ENCODE results near the gene FRAS1. TPM values are rescaled to one million over a fixed set of nuclear protein-coding genes. Genes with fewer than 3 reads are reported as not detected.

Gene FRAS1
- total RNA-seq, 1 experiment from 2014 or later, result 3.4 TPM

- Histone ChIP-seq H3K9me3 (ENCODE audit: low read length) (no peaks in the 10 kb centered on the region), H4K20me1 (ENCODE audit: low read length) (no peaks in the 10 kb centered on the region), H2AFZ (ENCODE audit: low read length) (no peak overlapping the region), H3K36me3 (ENCODE audit: low read depth, low read length) (no peaks in the 10 kb centered on the region), H3K27ac (ENCODE audit: low read length) (no peak overlapping the region), H3K9me2 (replicated peaks; ENCODE audit: low read length) (no peaks in the 10 kb centered on the region), H3K79me2 (ENCODE audit: low read length) (no peaks in the 10 kb centered on the region), H3F3A (ENCODE audit: low read length, unreplicated experiment) (no peaks in the 10 kb centered on the region), H3K4me2 (ENCODE audit: low read length) (no peak overlapping the region), H3K4me1 (ENCODE audit: insufficient read depth, low read length) (no peaks in the 10 kb centered on the region), H3K4me3 (ENCODE audit: low read length) (no peak overlapping the region), H3K27me3 (ENCODE audit: low read length) (no peaks in the 10 kb centered on the region), H3K9ac (ENCODE audit: low read length) (no peak overlapping the region)
- intact Hi-C loops (cut with micrococcal nuclease), result no loop called here
- DNase-seq (no peak), ATAC-seq (no peak)
- BruUV-seq (replicated peaks), result no TSS peak
- ChIA-PET CTCF (no interaction called here), POLR2A (ENCODE audit: unreplicated experiment) (no interaction called here)
- no peak for TF ChIP-seq EZH2 (IDR thresholded peaks at IDR 0.05; ENCODE audit: low read length, unreplicated experiment)
Observed at GRCh38 chr4:78343682-78344081, 286.6 kb downstream of the FRAS1 start.

DNA sequence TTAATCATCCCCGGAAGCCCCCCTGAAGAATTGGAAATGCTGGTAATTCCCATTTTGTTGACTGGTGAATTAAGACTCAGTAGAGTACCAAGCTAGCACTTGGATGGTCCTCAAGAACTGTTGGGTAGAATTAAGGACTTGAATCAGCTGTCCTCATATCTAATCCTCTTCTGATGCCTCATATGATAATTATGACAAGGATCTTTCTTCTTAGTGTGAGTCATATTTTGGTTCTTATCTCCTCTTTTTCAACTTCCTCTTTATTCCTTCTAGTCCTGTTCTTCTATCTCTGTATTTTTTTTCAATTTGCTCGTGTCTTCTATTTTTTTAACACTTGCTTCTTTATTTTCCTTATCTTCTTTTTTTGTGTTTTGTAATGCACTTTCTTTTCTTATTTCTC is 288.1 kb downstream of the FRAS1 start:
- ATAC-seq (no peak), DNase-seq (no peak)
- H3K79me2 ChIP-seq (ENCODE audit: low read length), result no peaks in the 10 kb centered on the region
- no TSS peak for BruUV-seq (replicated peaks)
- CTCF ChIA-PET, result no interaction called here
- no peak overlapping the region for H3K4me3 ChIP-seq (ENCODE audit: low read length)
- no peak overlapping the region for H2AFZ ChIP-seq (ENCODE audit: low read length)
- no peaks in the 10 kb centered on the region for H4K20me1 ChIP-seq (ENCODE audit: low read length)
- no peaks in the 10 kb centered on the region for H3F3A ChIP-seq (ENCODE audit: low read length, unreplicated experiment)
- no peak overlapping the region for H3K9ac ChIP-seq (ENCODE audit: low read length)
- no peaks in the 10 kb centered on the region for H3K36me3 ChIP-seq (ENCODE audit: low read depth, low read length)
- H3K27ac ChIP-seq (ENCODE audit: low read length), result no peak overlapping the region
- no peaks in the 10 kb centered on the region for H3K4me1 ChIP-seq (ENCODE audit: insufficient read depth, low read length)
- no peaks in the 10 kb centered on the region for H3K27me3 ChIP-seq (ENCODE audit: low read length)
- H3K9me2 ChIP-seq (replicated peaks; ENCODE audit: low read length), result no peaks in the 10 kb centered on the region
- TF ChIP-seq, protein P1, sequence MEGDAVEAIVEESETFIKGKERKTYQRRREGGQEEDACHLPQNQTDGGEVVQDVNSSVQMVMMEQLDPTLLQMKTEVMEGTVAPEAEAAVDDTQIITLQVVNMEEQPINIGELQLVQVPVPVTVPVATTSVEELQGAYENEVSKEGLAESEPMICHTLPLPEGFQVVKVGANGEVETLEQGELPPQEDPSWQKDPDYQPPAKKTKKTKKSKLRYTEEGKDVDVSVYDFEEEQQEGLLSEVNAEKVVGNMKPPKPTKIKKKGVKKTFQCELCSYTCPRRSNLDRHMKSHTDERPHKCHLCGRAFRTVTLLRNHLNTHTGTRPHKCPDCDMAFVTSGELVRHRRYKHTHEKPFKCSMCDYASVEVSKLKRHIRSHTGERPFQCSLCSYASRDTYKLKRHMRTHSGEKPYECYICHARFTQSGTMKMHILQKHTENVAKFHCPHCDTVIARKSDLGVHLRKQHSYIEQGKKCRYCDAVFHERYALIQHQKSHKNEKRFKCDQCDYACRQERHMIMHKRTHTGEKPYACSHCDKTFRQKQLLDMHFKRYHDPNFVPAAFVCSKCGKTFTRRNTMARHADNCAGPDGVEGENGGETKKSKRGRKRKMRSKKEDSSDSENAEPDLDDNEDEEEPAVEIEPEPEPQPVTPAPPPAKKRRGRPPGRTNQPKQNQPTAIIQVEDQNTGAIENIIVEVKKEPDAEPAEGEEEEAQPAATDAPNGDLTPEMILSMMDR (conservative IDR thresholded peaks at IDR 0.05; ENCODE audit: low read depth, low read length), result no peak
- TF ChIP-seq EZH2 (IDR thresholded peaks at IDR 0.05; ENCODE audit: low read length, unreplicated experiment), result no peak
- no peak for TF ChIP-seq EZH2phosphoT487 (IDR thresholded peaks at IDR 0.05; ENCODE audit: borderline replicate concordance, low read length)
- no peak overlapping the region for H3K4me2 ChIP-seq (ENCODE audit: low read length)
- no peaks in the 10 kb centered on the region for H3K9me3 ChIP-seq (ENCODE audit: low read length)
- intact Hi-C loops (cut with micrococcal nuclease), result no loop called here
- POLR2A ChIA-PET (ENCODE audit: unreplicated experiment), result no interaction called here

- Histone ChIP-seq H3K79me2 (ENCODE audit: low read length) (no peaks in the 10 kb centered on the region), H2AFZ (ENCODE audit: low read length) (no peak overlapping the region), H3K9ac (ENCODE audit: low read length) (no peak overlapping the region), H3K4me3 (ENCODE audit: low read length) (no peak overlapping the region), H3K4me1 (ENCODE audit: insufficient read depth, low read length) (no peaks in the 10 kb centered on the region), H3K9me2 (replicated peaks; ENCODE audit: low read length) (no peaks in the 10 kb centered on the region), H3K27ac (ENCODE audit: low read length) (no peak overlapping the region), H3K36me3 (ENCODE audit: low read depth, low read length) (no peaks in the 10 kb centered on the region), H3K4me2 (ENCODE audit: low read length) (no peak overlapping the region), H4K20me1 (ENCODE audit: low read length) (no peaks in the 10 kb centered on the region), H3F3A (ENCODE audit: low read length, unreplicated experiment) (no peaks in the 10 kb centered on the region), H3K27me3 (ENCODE audit: low read length) (no peaks in the 10 kb centered on the region), H3K9me3 (ENCODE audit: low read length) (no peaks in the 10 kb centered on the region)
- BruUV-seq (replicated peaks), result no TSS peak
- POLR2A ChIA-PET (ENCODE audit: unreplicated experiment), result no interaction called here
- CTCF ChIA-PET, result no interaction called here
- no peak for ATAC-seq
- TF ChIP-seq EZH2phosphoT487 (IDR thresholded peaks at IDR 0.05; ENCODE audit: borderline replicate concordance, low read length), result no peak
- TF ChIP-seq EZH2 (IDR thresholded peaks at IDR 0.05; ENCODE audit: low read length, unreplicated experiment), result no peak
- TF ChIP-seq, protein P1 (conservative IDR thresholded peaks at IDR 0.05; ENCODE audit: low read depth, low read length), result no peak
- intact Hi-C loops (cut with micrococcal nuclease), result no loop called here
- DNase-seq, result no peak
Observed at GRCh38 chr4:78346222-78346621, 289.1 kb downstream of the FRAS1 start.

Data from PC-3 (cell line).